Measurements from ENCODE around the gene PLEKHA6.

- TF ChIP-seq POLR2A (IDR thresholded peaks at IDR 0.05) (no peak), CTCF (IDR thresholded peaks at IDR 0.05 in 8 of 11, conservative IDR thresholded peaks at IDR 0.05 in 3 of 11) (no peak)
Observed at GRCh38 chr1:204319462-204319861, 40.3 kb downstream of the PLEKHA6 start.
